ENCODE results near the gene GNPNAT1.
"Not testable (repeated sequence)": the region's sequence is repeated elsewhere in the genome, so short reads cannot be mapped to it uniquely, and the experiment has no call there.

The GNPNAT1 gene

DNA sequence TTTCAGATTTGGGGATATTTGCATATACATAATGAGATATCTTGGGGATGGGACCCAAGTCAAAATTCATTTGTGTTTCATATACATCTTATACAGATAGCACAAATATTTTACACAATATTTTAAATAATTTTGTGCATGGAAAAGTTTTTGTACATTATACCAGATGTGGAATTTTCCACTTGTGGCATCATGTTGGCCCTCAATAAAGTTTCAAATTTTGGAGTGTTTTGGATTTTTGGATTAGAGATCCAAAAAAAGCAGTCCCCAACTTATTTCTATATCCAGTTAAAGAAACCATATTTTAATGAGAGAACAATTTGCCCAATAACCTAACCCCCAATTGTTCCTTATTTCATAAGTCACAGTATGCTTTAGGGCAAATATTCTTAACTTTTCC is 4.5 kb downstream of the GNPNAT1 start:
- no peaks in the 10 kb centered on the region for H3K27me3 ChIP-seq (ENCODE audit: control insufficient read depth, insufficient read depth, low read length)
- H3K9ac ChIP-seq (ENCODE audit: low read depth, low read length): no peak overlapping the region
- H3K9me3 ChIP-seq (ENCODE audit: control insufficient read depth, insufficient read depth, low read length): no peaks in the 10 kb centered on the region
- H3K4me3 ChIP-seq (ENCODE audit: low read depth, low read length): no peak overlapping the region
- no peaks in the 10 kb centered on the region for H3K36me3 ChIP-seq (ENCODE audit: control insufficient read depth, insufficient read depth, low read length)
- H3K4me1 ChIP-seq (ENCODE audit: control insufficient read depth, insufficient read depth, low read length): peaks cover 4% of the 10 kb centered on the region

GRCh38 chr14:52783206-52783605 is 8.2 kb downstream of the GNPNAT1 start:
- Histone ChIP-seq H3K9me3 (ENCODE audit: control insufficient read depth, insufficient read depth, low read length) (no peaks in the 10 kb centered on the region), H3K4me3 (ENCODE audit: low read depth, low read length) (no peak overlapping the region), H3K36me3 (ENCODE audit: control insufficient read depth, insufficient read depth, low read length) (peaks cover 4% of the 10 kb centered on the region), H3K27me3 (ENCODE audit: control insufficient read depth, insufficient read depth, low read length) (no peaks in the 10 kb centered on the region), H3K9ac (ENCODE audit: low read depth, low read length) (no peak overlapping the region), H3K4me1 (ENCODE audit: control insufficient read depth, insufficient read depth, low read length) (no peaks in the 10 kb centered on the region)

DNA sequence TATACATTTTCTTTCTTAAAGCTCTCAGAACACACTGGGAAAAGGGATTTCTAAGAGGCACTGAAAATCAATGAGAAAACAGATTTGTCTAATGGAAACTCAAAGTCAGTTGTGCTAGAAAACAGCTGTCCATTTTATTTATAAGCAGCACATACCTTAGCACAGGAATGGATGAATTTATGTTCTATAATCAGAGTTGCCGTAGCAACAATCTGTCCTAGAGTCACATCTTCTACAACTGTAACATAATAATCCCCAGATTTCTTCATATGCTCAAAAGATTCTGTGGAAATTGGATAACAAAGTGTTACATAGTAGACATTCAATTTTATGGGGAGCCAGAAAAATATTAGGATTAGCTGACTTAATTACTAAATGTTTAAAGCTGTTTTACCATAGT is 9.8 kb downstream of the GNPNAT1 start:
- Histone ChIP-seq H3K27me3 (ENCODE audit: control insufficient read depth, insufficient read depth, low read length) (no peaks in the 10 kb centered on the region), H3K9ac (ENCODE audit: low read depth, low read length) (no peak overlapping the region), H3K36me3 (ENCODE audit: control insufficient read depth, insufficient read depth, low read length) (peaks cover 4% of the 10 kb centered on the region), H3K4me1 (ENCODE audit: control insufficient read depth, insufficient read depth, low read length) (no peaks in the 10 kb centered on the region), H3K4me3 (ENCODE audit: low read depth, low read length) (no peak overlapping the region), H3K9me3 (ENCODE audit: control insufficient read depth, insufficient read depth, low read length) (no peaks in the 10 kb centered on the region)

GRCh38 chr14:52780893-52781292 is 10.5 kb downstream of the GNPNAT1 start:
- Histone ChIP-seq H3K9ac (ENCODE audit: low read depth, low read length) (no peak overlapping the region), H3K4me1 (ENCODE audit: control insufficient read depth, insufficient read depth, low read length) (no peaks in the 10 kb centered on the region), H3K9me3 (ENCODE audit: control insufficient read depth, insufficient read depth, low read length) (no peaks in the 10 kb centered on the region), H3K27me3 (ENCODE audit: control insufficient read depth, insufficient read depth, low read length) (no peaks in the 10 kb centered on the region), H3K36me3 (ENCODE audit: control insufficient read depth, insufficient read depth, low read length) (peaks cover 4% of the 10 kb centered on the region), H3K4me3 (ENCODE audit: low read depth, low read length) (no peak overlapping the region)

GRCh38 chr14:52778702-52779101 is 12.7 kb downstream of the GNPNAT1 start:
- Histone ChIP-seq H3K36me3 (ENCODE audit: control insufficient read depth, insufficient read depth, low read length) (peaks cover 4% of the 10 kb centered on the region), H3K4me3 (ENCODE audit: low read depth, low read length) (no peak overlapping the region), H3K9me3 (ENCODE audit: control insufficient read depth, insufficient read depth, low read length) (no peaks in the 10 kb centered on the region), H3K9ac (ENCODE audit: low read depth, low read length) (no peak overlapping the region), H3K4me1 (ENCODE audit: control insufficient read depth, insufficient read depth, low read length) (no peaks in the 10 kb centered on the region), H3K27me3 (ENCODE audit: control insufficient read depth, insufficient read depth, low read length) (no peaks in the 10 kb centered on the region)

GRCh38 chr14:52776816-52777215 is 14.6 kb downstream of the GNPNAT1 start:
- Histone ChIP-seq H3K4me1 (ENCODE audit: control insufficient read depth, insufficient read depth, low read length) (no peaks in the 10 kb centered on the region), H3K27me3 (ENCODE audit: control insufficient read depth, insufficient read depth, low read length) (no peaks in the 10 kb centered on the region), H3K9me3 (ENCODE audit: control insufficient read depth, insufficient read depth, low read length) (no peaks in the 10 kb centered on the region), H3K36me3 (ENCODE audit: control insufficient read depth, insufficient read depth, low read length) (peaks cover 4% of the 10 kb centered on the region), H3K4me3 (ENCODE audit: low read depth, low read length) (no peak overlapping the region), H3K9ac (ENCODE audit: low read depth, low read length) (no peak overlapping the region)

DNA sequence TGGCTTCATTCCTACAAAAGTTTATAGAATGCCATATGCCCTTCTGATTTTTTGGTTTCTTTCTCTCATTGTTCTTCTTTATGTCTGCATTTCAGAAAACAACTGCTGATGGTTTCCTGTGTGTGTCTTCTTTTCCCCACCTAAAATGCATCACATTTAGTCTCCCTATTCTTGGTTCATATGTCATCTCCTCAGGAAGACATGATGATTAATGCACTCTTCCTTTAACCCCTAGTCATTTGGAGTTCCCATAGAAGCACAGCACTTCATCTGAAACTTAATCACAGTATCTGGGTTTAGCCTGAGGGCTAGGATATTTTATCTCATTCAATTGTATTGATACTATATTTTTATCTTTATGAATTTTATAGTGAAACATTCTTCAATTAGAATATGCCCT is 21.5 kb downstream of the GNPNAT1 start:
- Histone ChIP-seq H3K27me3 (ENCODE audit: control insufficient read depth, insufficient read depth, low read length) (no peaks in the 10 kb centered on the region), H3K36me3 (ENCODE audit: control insufficient read depth, insufficient read depth, low read length) (no peaks in the 10 kb centered on the region), H3K4me3 (ENCODE audit: low read depth, low read length) (no peak overlapping the region), H3K4me1 (ENCODE audit: control insufficient read depth, insufficient read depth, low read length) (no peaks in the 10 kb centered on the region), H3K9me3 (ENCODE audit: control insufficient read depth, insufficient read depth, low read length) (no peaks in the 10 kb centered on the region), H3K9ac (ENCODE audit: low read depth, low read length) (no peak overlapping the region)

DNA sequence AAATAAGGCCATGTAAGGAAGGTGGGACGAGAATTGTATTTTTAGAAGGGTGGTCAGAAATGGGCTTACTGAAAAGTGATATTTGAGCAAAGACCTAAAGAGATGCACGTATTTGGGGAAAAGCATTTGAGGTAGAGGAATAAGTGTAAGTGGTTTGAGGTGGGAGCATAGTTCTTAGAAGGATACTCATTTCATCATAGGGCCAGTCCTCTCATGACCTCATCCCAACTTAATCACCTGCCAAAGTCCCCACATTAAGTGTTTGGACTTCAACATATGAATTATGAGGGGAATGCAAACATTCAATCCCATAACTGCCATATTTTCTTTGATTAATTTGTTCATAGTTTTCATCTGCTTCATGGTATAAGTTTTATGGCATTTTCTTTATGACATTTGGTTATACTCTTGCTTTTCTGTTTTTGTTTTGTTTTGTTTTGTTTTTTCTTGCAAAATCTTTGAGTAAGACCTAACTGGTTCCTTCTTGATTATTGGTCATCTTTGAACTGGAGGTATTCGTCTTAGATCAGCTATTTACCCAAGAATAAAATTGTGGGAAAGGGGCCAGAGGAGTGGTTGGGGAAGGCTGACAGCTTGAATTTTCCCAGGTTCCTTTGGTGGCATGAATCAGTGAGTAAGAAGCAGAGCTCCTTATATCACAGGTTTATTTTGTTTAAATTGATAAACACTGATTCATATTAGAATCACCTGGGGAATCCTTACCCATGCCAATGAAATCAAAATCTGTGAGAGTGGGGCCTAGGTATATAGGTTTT is 24.2 kb downstream of the GNPNAT1 start:
- no peak overlapping the region for H3K9ac ChIP-seq (ENCODE audit: low read depth, low read length)
- no peaks in the 10 kb centered on the region for H3K4me1 ChIP-seq (ENCODE audit: control insufficient read depth, insufficient read depth, low read length)
- H3K36me3 ChIP-seq (ENCODE audit: control insufficient read depth, insufficient read depth, low read length): no peaks in the 10 kb centered on the region
- H3K9me3 ChIP-seq (ENCODE audit: control insufficient read depth, insufficient read depth, low read length): no peaks in the 10 kb centered on the region
- no peak overlapping the region for H3K4me3 ChIP-seq (ENCODE audit: low read depth, low read length)
- no peaks in the 10 kb centered on the region for H3K27me3 ChIP-seq (ENCODE audit: control insufficient read depth, insufficient read depth, low read length)

- H3K27me3 ChIP-seq (ENCODE audit: control insufficient read depth, insufficient read depth, low read length); H3K36me3 ChIP-seq (ENCODE audit: control insufficient read depth, insufficient read depth, low read length); H3K4me1 ChIP-seq (ENCODE audit: control insufficient read depth, insufficient read depth, low read length); H3K4me3 ChIP-seq (ENCODE audit: low read depth, low read length); H3K9ac ChIP-seq (ENCODE audit: low read depth, low read length); H3K9me3 ChIP-seq (ENCODE audit: control insufficient read depth, insufficient read depth, low read length): not testable (repeated sequence)
These were observed 28.5 kb downstream of the GNPNAT1 start for GRCh38 chr14:52762923-52763322.

DNA sequence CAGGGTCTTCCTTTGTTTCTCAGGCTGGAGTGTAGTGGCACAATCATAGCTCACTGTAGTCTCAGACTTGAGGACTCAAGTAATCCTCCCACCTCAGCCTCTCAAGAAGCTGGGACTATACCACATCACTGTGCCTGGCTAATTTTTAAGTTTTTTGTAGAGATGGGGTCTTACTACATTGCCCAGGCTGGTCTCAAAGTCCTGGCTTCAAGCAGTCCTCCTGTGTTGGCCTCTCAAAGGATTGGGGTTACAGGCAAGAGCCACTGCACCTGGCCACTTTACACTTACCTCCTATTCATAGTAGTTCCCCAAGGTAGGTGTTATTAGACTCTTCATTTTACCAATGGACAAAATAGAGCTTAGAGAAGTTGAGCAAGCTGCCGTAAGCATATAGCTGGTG is 32.3 kb downstream of the GNPNAT1 start:
- no peak overlapping the region for H3K4me3 ChIP-seq (ENCODE audit: low read depth, low read length)
- no peak overlapping the region for H3K9ac ChIP-seq (ENCODE audit: low read depth, low read length)
- H3K27me3 ChIP-seq (ENCODE audit: control insufficient read depth, insufficient read depth, low read length): no peaks in the 10 kb centered on the region
- H3K36me3 ChIP-seq (ENCODE audit: control insufficient read depth, insufficient read depth, low read length): peaks cover 7% of the 10 kb centered on the region
- H3K4me1 ChIP-seq (ENCODE audit: control insufficient read depth, insufficient read depth, low read length): no peaks in the 10 kb centered on the region
- no peaks in the 10 kb centered on the region for H3K9me3 ChIP-seq (ENCODE audit: control insufficient read depth, insufficient read depth, low read length)

DNA sequence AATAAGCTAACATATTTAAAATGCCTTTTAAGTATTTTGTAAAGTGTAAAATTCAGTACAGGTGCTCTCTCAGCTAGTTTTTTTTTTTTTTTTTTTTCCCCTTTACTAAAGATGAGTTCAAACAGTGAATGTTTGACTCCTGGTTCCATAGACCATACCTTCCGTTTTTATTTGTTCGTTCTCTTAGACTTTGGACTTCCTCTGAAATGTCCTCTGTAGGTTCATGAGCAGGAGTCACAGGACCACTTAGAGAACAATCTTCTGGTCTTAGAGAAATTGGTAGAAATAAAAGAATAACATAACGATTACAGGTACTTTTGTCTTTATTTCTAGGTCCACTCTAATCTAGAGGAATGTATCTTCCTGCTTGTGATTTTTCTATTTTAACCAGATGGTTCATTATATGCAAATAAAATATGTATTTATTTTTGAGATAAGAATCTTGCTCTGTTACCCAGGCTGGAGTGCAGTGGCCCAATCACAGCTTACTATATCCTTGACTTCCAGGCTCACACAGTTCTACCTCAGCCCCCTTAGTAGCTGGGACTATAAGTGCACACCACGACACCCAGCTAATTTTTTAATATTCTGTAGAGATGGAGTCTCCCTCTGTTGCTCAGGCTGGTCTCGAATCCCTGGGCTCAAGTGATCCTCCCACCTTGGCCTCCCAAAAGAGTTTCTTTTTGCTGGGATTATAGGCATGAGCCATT is 35.6 kb downstream of the GNPNAT1 start:
- Histone ChIP-seq H3K36me3 (ENCODE audit: control insufficient read depth, insufficient read depth, low read length) (peaks cover 7% of the 10 kb centered on the region), H3K9me3 (ENCODE audit: control insufficient read depth, insufficient read depth, low read length) (no peaks in the 10 kb centered on the region)

DNA sequence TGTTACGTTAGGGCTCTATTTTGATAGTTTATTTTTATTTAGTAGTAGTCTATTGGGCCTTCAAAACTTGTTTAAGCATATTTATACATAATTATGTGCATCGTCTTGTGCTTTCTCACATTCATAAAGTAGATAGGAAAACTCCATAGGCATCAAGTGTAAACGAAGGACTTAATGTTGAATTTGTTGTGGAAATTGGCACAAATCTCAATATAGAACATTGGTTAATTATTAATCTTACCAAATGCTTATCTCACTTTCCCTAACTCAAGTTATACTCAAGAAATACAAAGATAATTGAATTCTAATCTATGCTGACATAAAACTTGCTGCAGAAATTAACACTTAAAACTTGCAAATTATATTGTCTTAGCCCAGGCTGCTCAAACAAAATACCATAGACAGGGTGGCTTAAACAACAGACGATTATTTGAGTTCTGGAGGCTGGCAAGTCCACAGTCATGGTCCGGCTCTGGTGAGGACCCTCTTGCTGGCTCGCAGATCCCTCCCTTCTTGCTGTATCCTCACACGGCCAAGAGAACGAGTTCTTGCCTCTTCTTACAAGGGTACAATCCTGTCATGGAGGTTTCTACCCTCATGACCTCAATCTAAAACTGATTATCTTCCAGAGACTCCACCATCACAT is 42.6 kb downstream of the GNPNAT1 start:
- no peak overlapping the region for H3K4me3 ChIP-seq (ENCODE audit: low read depth, low read length)
- no peaks in the 10 kb centered on the region for H3K27me3 ChIP-seq (ENCODE audit: control insufficient read depth, insufficient read depth, low read length)
- no peaks in the 10 kb centered on the region for H3K9me3 ChIP-seq (ENCODE audit: control insufficient read depth, insufficient read depth, low read length)
- no peaks in the 10 kb centered on the region for H3K4me1 ChIP-seq (ENCODE audit: control insufficient read depth, insufficient read depth, low read length)
- no peak overlapping the region for H3K9ac ChIP-seq (ENCODE audit: low read depth, low read length)
- no peaks in the 10 kb centered on the region for H3K36me3 ChIP-seq (ENCODE audit: control insufficient read depth, insufficient read depth, low read length)

More for the DNA sequence above, 35.6 kb downstream of the GNPNAT1 start:
- H3K4me3 ChIP-seq (ENCODE audit: low read depth, low read length): no peak overlapping the region
- no peak overlapping the region for H3K9ac ChIP-seq (ENCODE audit: low read depth, low read length)
- H3K4me1 ChIP-seq (ENCODE audit: control insufficient read depth, insufficient read depth, low read length): no peaks in the 10 kb centered on the region
- H3K27me3 ChIP-seq (ENCODE audit: control insufficient read depth, insufficient read depth, low read length): no peaks in the 10 kb centered on the region
